ENCODE measurements around the gene GPR45. TPM values are rescaled to one million over a fixed set of nuclear protein-coding genes. Genes with fewer than 3 reads are reported as not detected.

GPR45 gene
- total and polyA plus RNA-seq, 4 donors = not detected

GRCh38 chr2:105215586-105216192, 25.9 kb upstream of the GPR45 start:
- DNase-seq (ENCODE audit: low spot score) = no peak
- no peak overlapping the region for H3K9ac ChIP-seq (ENCODE audit: low read depth in 1 of 2, low read length in 2 of 2)
- no peaks in the 10 kb centered on the region for H3K4me1 ChIP-seq (ENCODE audit: control insufficient read depth in 4 of 4, insufficient read depth in 4 of 4, low read length in 3 of 4)
- 63% methylated on average over 5 of the region's 5 CpGs for WGBS
- H3K9me3 ChIP-seq (ENCODE audit: control insufficient read depth in 4 of 4, low read length in 3 of 4) = no peaks in the 10 kb centered on the region
- no peaks in the 10 kb centered on the region for H3K27me3 ChIP-seq (ENCODE audit: control insufficient read depth in 4 of 4, insufficient read depth in 4 of 4, low read length in 3 of 4)
- no peak overlapping the region for H3K4me3 ChIP-seq (ENCODE audit: low read depth in 1 of 3, low read length in 3 of 3)
- no peaks in the 10 kb centered on the region for H3K36me3 ChIP-seq (ENCODE audit: control insufficient read depth in 4 of 4, insufficient read depth in 3 of 4, low read depth in 1 of 4, low read length in 3 of 4)
- TF ChIP-seq CTCF (IDR thresholded peaks at IDR 0.05; ENCODE audit: low read depth, low read length, missing input control) (no peak), RAD21 (IDR thresholded peaks at IDR 0.05) (no peak), TAF1 (conservative IDR thresholded peaks at IDR 0.05) (no peak), JUND (IDR thresholded peaks at IDR 0.05) (no peak), SP1 (IDR thresholded peaks at IDR 0.05) (no peak), REST (IDR thresholded peaks at IDR 0.05) (no peak), ATF3 (IDR thresholded peaks at IDR 0.05) (no peak), ZBTB33 (IDR thresholded peaks at IDR 0.05) (no peak), GABPA (IDR thresholded peaks at IDR 0.05 in 1 of 2, conservative IDR thresholded peaks at IDR 0.05 in 1 of 2) (no peak), YY1 (IDR thresholded peaks at IDR 0.05) (no peak), FOXA1 (IDR thresholded peaks at IDR 0.05) (no peak), HNF4A (conservative IDR thresholded peaks at IDR 0.05) (no peak), NR2F2 (IDR thresholded peaks at IDR 0.05) (no peak), RXRA (IDR thresholded peaks at IDR 0.05) (no peak), MAX (IDR thresholded peaks at IDR 0.05) (no peak), EGR1 (IDR thresholded peaks at IDR 0.05; ENCODE audit: low read depth in 2 of 2) (no peak), HNF4G (IDR thresholded peaks at IDR 0.05) (no peak), FOXA2 (IDR thresholded peaks at IDR 0.05) (no peak)
- H3K27ac ChIP-seq (ENCODE audit: low read depth in 1 of 2, low read length in 2 of 2) = no peak overlapping the region

All from liver (tissue), 9 donors.